GM12872 (cell line): ENCODE results near the gene HOXA9.

Source experiments
- CTCF ChIP-seq: IDR thresholded peaks from 3 replicates; pipeline ENCODE4 v1.5.1; 2011; ENCODE audit warnings: low read depth, mild to moderate bottlenecking, low read length, moderate library complexity; ENCODE audit not compliant: insufficient read depth

The HOXA9 gene

GRCh38 chr7:27176524-27176845 lies 11.1 kb upstream of the HOXA9 start:
- no peak for TF ChIP-seq CTCF

GRCh38 chr7:27175626-27176523 lies 10.5 kb upstream of the HOXA9 start:
- no peak for TF ChIP-seq CTCF

- TF ChIP-seq CTCF = no peak
These were observed 9.7 kb upstream of the HOXA9 start for GRCh38 chr7:27174874-27175625.

- no peak for TF ChIP-seq CTCF
These were observed 8.9 kb upstream of the HOXA9 start, which contains the start of gene HOXA10 for GRCh38 chr7:27173956-27174873. Gene HOXA10 (minus strand): TSS chr7:27174320. CDS start chr7:27174306, 14 bp downstream.

GRCh38 chr7:27173511-27173955 lies 8.2 kb upstream of the HOXA9 start:
- TF ChIP-seq CTCF = no peak

GRCh38 chr7:27172823-27173510 lies 7.6 kb upstream of the HOXA9 start:
- TF ChIP-seq CTCF = no peak
